H1 (cell line): ENCODE measurements around the gene GLRX3. TPM values are rescaled to one million over a fixed set of nuclear protein-coding genes. Genes with fewer than 3 reads are reported as not detected.

Experiments
- CTCF ChIA-PET: fragments of 300-600 bp; sonication (Branson Sonifier 250); formaldehyde crosslinking; loops from one replicate; lab custom pipeline; 2021; ENCODE audit not compliant: partially characterized antibody; lab: Charles Lee
- POLR2A ChIA-PET: fragments of 300-600 bp; sonication (Branson Sonifier 250); formaldehyde crosslinking; loops from one replicate; lab custom pipeline; 2021; ENCODE audit warnings: inconsistent platforms; ENCODE audit not compliant: partially characterized antibody; lab: Charles Lee
- DNase-seq, 2 experiments: peaks; one replicate each; pipeline versions ENCODE4 v3.0.0 to v3.0.0-alpha.2; 2010 to 2022; ENCODE audit warnings: low spot score in 2 of 2, low read depth in 1 of 2, mixed read lengths in 1 of 2
- FAIRE-seq: peaks from 2 replicates; lab custom pipeline; 2011; peaks lifted over from hg19 to GRCh38; lab: Jason Lieb, UNC
- H2AFZ ChIP-seq: 2 replicates; pipeline ENCODE4 v1.8.1; 2012; ENCODE audit warnings: low read length, inconsistent platforms
- H2AK5ac ChIP-seq: 2 replicates; pipeline ENCODE4 v1.6.1; 2013; ENCODE audit warnings: low read depth, low read length
- H2BK120ac ChIP-seq: replicated peaks from 2 replicates; pipeline ENCODE3; 2013; ENCODE audit warnings: low read depth, low read length, inconsistent platforms
- H2BK12ac ChIP-seq: 2 replicates; pipeline ENCODE4 v1.6.1; 2013; ENCODE audit warnings: low read depth, low read length
- H2BK15ac ChIP-seq: 2 replicates; pipeline ENCODE4 v1.6.1; 2013; ENCODE audit warnings: low read length
- H2BK20ac ChIP-seq: 2 replicates; pipeline ENCODE4 v1.6.1; 2013; ENCODE audit warnings: low read length
- H2BK5ac ChIP-seq: 2 replicates; pipeline ENCODE4 v1.6.1; 2013; ENCODE audit warnings: low read depth, low read length
- H3K14ac ChIP-seq: 2 replicates; pipeline ENCODE4 v1.6.1; 2013; ENCODE audit warnings: inconsistent platforms; ENCODE audit not compliant: insufficient read length
- H3K18ac ChIP-seq: 2 replicates; pipeline ENCODE4 v1.6.1; 2013; ENCODE audit warnings: low read length; ENCODE audit errors: extremely low read depth
- H3K23ac ChIP-seq: 2 replicates; pipeline ENCODE4 v1.6.1; 2013; ENCODE audit warnings: inconsistent platforms; ENCODE audit not compliant: insufficient read length
- H3K23me2 ChIP-seq: 2 replicates; pipeline ENCODE4 v1.6.1; 2013; ENCODE audit warnings: low read depth, low read length
- H3K27ac ChIP-seq: 2 replicates; pipeline ENCODE4 v1.6.1; 2011; ENCODE audit warnings: low read depth, low read length, inconsistent platforms
- H3K27me3 ChIP-seq, 4 experiments: replicated peaks in 1 of 4; 1 replicate in 1 of 4; 2 replicates in 3 of 4; pipeline versions ENCODE4 v1.6.1 to v1.8.1; 2011 to 2013; ENCODE audit warnings: low read length in 3 of 4, mild to moderate bottlenecking in 3 of 4, inconsistent platforms in 2 of 4, mixed read lengths in 2 of 4, moderate library complexity in 1 of 4; ENCODE audit not compliant: control insufficient read depth in 3 of 4, insufficient read depth in 3 of 4; ENCODE audit errors: extremely low read depth in 1 of 4
- H3K36me3 ChIP-seq, 4 experiments: 2 replicates each; pipeline versions ENCODE4 v1.6.1 to v1.8.1; 2011 to 2013; ENCODE audit warnings: mild to moderate bottlenecking in 4 of 4, low read length in 3 of 4, moderate library complexity in 2 of 4, control low read depth in 1 of 4, inconsistent platforms in 1 of 4; ENCODE audit not compliant: insufficient read depth in 4 of 4, control insufficient read depth in 2 of 4
- H3K4ac ChIP-seq: replicated peaks from 2 replicates; pipeline ENCODE3; 2013; ENCODE audit warnings: low read length, low read depth, mixed read lengths, inconsistent platforms; ENCODE audit not compliant: insufficient read length
- H3K4me1 ChIP-seq, 4 experiments: replicated peaks in 1 of 4; 1 replicate in 1 of 4; 2 replicates in 3 of 4; pipeline versions ENCODE4 v1.6.1 to v1.8.1; 2011 to 2013; ENCODE audit warnings: low read length in 3 of 4, inconsistent platforms in 2 of 4, mixed read lengths in 1 of 4; ENCODE audit not compliant: insufficient read depth in 4 of 4, control insufficient read depth in 3 of 4
- H3K4me2 ChIP-seq, 2 experiments: 2 replicates each; pipeline versions ENCODE4 v1.6.1 to v1.8.1; 2011 to 2013; ENCODE audit warnings: low read depth in 2 of 2, low read length in 2 of 2, control low read depth in 1 of 2, inconsistent platforms in 1 of 2, mild to moderate bottlenecking in 1 of 2; ENCODE audit not compliant: insufficient read depth in 1 of 2
- H3K4me3 ChIP-seq, 4 experiments: fragments of 200-600, 300-600 bp in 1 of 4; sonication (generic), shearing (Covaris generic), sonication (Bioruptor Twin) in 1 of 4; 2 replicates each; pipeline versions ENCODE4 v1.5.1 to v1.8.1; 2011 to 2016; ENCODE audit warnings: low read length in 4 of 4, low read depth in 3 of 4, control low read depth in 2 of 4, inconsistent platforms in 2 of 4, mild to moderate bottlenecking in 2 of 4, mixed read lengths in 1 of 4, moderate library complexity in 1 of 4; ENCODE audit not compliant: insufficient read depth in 2 of 4; ENCODE audit errors: extremely low read depth in 1 of 4
- H3K56ac ChIP-seq: replicated peaks from 2 replicates; pipeline ENCODE3; 2013; ENCODE audit warnings: low read depth, mild to moderate bottlenecking, mixed read lengths, low read length, inconsistent platforms; ENCODE audit not compliant: insufficient read length
- H3K79me1 ChIP-seq: 2 replicates; pipeline ENCODE4 v1.6.1; 2013; ENCODE audit warnings: low read depth, low read length, control low read depth
- H3K79me2 ChIP-seq, 2 experiments: 2 replicates each; pipeline versions ENCODE4 v1.6.1 to v1.8.1; 2012 to 2013; ENCODE audit warnings: low read length in 2 of 2, mild to moderate bottlenecking in 2 of 2, inconsistent platforms in 1 of 2; ENCODE audit not compliant: insufficient read depth in 2 of 2, control insufficient read depth in 1 of 2
- H3K9ac ChIP-seq, 4 experiments: replicated peaks in 1 of 4; 1 replicate in 1 of 4; 2 replicates in 3 of 4; pipeline versions ENCODE4 v1.6.1 to v1.8.1; 2011 to 2013; ENCODE audit warnings: low read depth in 3 of 4, low read length in 3 of 4, control low read depth in 2 of 4, mild to moderate bottlenecking in 2 of 4, moderate library complexity in 2 of 4, inconsistent platforms in 1 of 4; ENCODE audit errors: extremely low read depth in 1 of 4
- H3K9me3 ChIP-seq, 2 experiments: 2 replicates each; pipeline versions ENCODE4 v1.6.1 to v1.8.1; 2012 to 2013; ENCODE audit warnings: mild to moderate bottlenecking in 2 of 2, moderate library complexity in 2 of 2, control low read depth in 1 of 2, inconsistent platforms in 1 of 2, low read depth in 1 of 2, low read length in 1 of 2, mixed read lengths in 1 of 2; ENCODE audit not compliant: insufficient read depth in 2 of 2
- H4K20me1 ChIP-seq, 2 experiments: replicated peaks in 1 of 2; 2 replicates each; pipeline versions ENCODE3 to v1.8.1; 2011 to 2013; ENCODE audit warnings: inconsistent platforms in 2 of 2, low read length in 2 of 2, mild to moderate bottlenecking in 1 of 2; ENCODE audit not compliant: insufficient read depth in 2 of 2, control insufficient read depth in 1 of 2
- H4K5ac ChIP-seq: 2 replicates; pipeline ENCODE4 v1.6.1; 2013; ENCODE audit warnings: low read length, low read depth, mixed read lengths, inconsistent platforms; ENCODE audit not compliant: insufficient read length
- H4K8ac ChIP-seq: 2 replicates; pipeline ENCODE4 v1.8.0; 2013; ENCODE audit warnings: mild to moderate bottlenecking, moderate library complexity, low read length, inconsistent platforms; ENCODE audit not compliant: insufficient read depth; ENCODE audit errors: extremely low read depth
- H4K91ac ChIP-seq: replicated peaks from 2 replicates; pipeline ENCODE3; 2013; ENCODE audit warnings: low read length, mixed read lengths, inconsistent platforms; ENCODE audit not compliant: insufficient read length
- CTBP2 ChIP-seq: IDR thresholded peaks from 2 replicates; pipeline ENCODE4 v1.7.0; 2011; ENCODE audit warnings: borderline replicate concordance, mild to moderate bottlenecking, moderate library complexity, mixed read lengths, low read length; ENCODE audit not compliant: insufficient read depth, insufficient read length
- WGBS, 2 experiments: shearing (Covaris generic) in 1 of 2; methylation state at CpG; one replicate each; pipeline versions ENCODE4 v1.1.6 to v1.1.7; 2013 to 2015; ENCODE audit warnings: low lambda C conversion rate in 2 of 2, mixed read lengths in 2 of 2, inconsistent platforms in 1 of 2, low coverage in 1 of 2, missing lambda C conversion rate in 1 of 2; ENCODE audit not compliant: insufficient replicate concordance in 2 of 2, insufficient coverage in 1 of 2, insufficient read length in 1 of 2; ENCODE audit errors: extremely low coverage in 1 of 2, missing lambda C conversion rate in 1 of 2; 5-methylcytosine and 5-hydroxymethylcytosine counted together
- polyA plus RNA-seq, 7 experiments: library from polyadenylated mRNA; depleted of rRNA in 3 of 7; stranded (reverse) in 5 of 7; unstranded in 2 of 7; fragments of >200 nt in 5 of 7; fragments of 200-250 nt in 2 of 7; gene quantifications; 1 replicate in 5 of 7; 2 replicates in 1 of 7; 4 replicates in 1 of 7; pipeline versions ENCODE4 v1.2.1 to v1.2.3, GENCODE V29; 2011 to 2013; ENCODE audit warnings: missing spikeins in 2 of 7, mixed read lengths in 2 of 7
- total RNA-seq: library from RNA; stranded (reverse); fragmentation: NEBNext Ultra II Directional; extraction: Animal tissue kit (Norgen Biotek cat#: 25700); gene quantifications from 2 replicates; pipeline ENCODE4 v1.2.1, GENCODE V29; 2021

Gene GLRX3
- total and polyA plus RNA-seq, 2 of the 8 experiments (the other 6 are each of a cell fraction or from before 2014, with no cell fraction given): 59.9 to 157 TPM

DNA sequence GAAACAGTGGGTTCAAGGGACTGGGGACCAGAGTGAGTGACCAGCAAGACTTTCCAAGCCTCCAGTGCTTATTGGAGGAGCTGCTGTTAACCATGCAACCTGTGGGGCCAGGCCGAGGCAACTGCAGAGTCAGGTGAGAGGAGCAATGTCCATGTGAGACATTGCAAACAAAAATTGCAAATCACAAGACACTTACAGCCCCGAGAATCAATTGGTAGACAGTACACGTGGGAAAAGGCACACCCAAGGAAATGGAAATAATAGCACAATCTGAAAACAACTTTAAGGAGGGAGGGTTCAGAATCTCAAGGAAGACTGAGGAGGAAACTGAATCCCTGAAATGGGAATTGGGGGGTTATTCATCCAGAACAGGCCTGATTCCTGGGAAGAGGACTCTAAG lies 72.6 kb downstream of the GLRX3 start:
- Histone ChIP-seq H3K4me1 (no peaks in the 10 kb centered on the region), H3K9ac (no peak overlapping the region), H2BK120ac (no peak overlapping the region), H2AK5ac (no peak overlapping the region), H3K36me3 (no peaks in the 10 kb centered on the region), H4K8ac (no peak overlapping the region), H3K27me3 (peaks cover 0 to 2% (median 0%) of the 10 kb centered on the region in 4 experiments; a peak in 1 of 7 replicates), H3K79me2 (no peaks in the 10 kb centered on the region), H4K5ac (no peak overlapping the region), H3K4me2 (no peak overlapping the region), H3K14ac (no peak overlapping the region), H3K4me3 (no peak overlapping the region), H3K9me3 (no peaks in the 10 kb centered on the region; a peak in 1 of 4 replicates), H2AFZ (no peak overlapping the region), H3K4ac (no peak overlapping the region), H3K27ac (no peak overlapping the region), H4K91ac (no peak overlapping the region), H2BK20ac (no peak overlapping the region), H3K79me1 (no peaks in the 10 kb centered on the region), H4K20me1 (peaks cover 0 to 5% of the 10 kb centered on the region in 2 experiments), H3K56ac (no peak overlapping the region), H2BK5ac (no peak overlapping the region), H3K23ac (no peak overlapping the region), H2BK12ac (no peak overlapping the region), H3K18ac (no peak overlapping the region), H3K23me2 (peaks cover 8% of the 10 kb centered on the region; the same call in 1 of the 2 replicates), H2BK15ac (no peak overlapping the region)
- no peak for FAIRE-seq
- CTCF ChIA-PET: interaction anchor here (0.7 to 1.1 kb wide), 3 partner anchors 18 to 51 kb away, joined by 3 to 4 read pairs (median 3); no protein-coding TSS in a partner anchor
- WGBS, 2 experiments: 64% methylated on average over 3 of the region's 3 CpGs; no CpG with 5 or more reads in 1 of the 2 experiments
- DNase-seq: no peak
- POLR2A ChIA-PET: no interaction called here
- TF ChIP-seq CTBP2: no peak
